HG03196 (cell line): ENCODE data around the gene FLNA.
"Not testable (repeated sequence)": the region's sequence is repeated elsewhere in the genome, so short reads cannot be mapped to it uniquely, and the experiment has no call there.

Experiments used
- ATAC-seq: cut with Tn5 transposase; IDR thresholded peaks from one replicate; pipeline ENCODE4 v1.9.1; 2021; ENCODE audit not compliant: unreplicated experiment

FLNA gene

GRCh38 chrX:154309041-154309775 lies 65.2 kb downstream of the FLNA start:
- no peak for ATAC-seq

GRCh38 chrX:154308108-154308946 lies 66.1 kb downstream of the FLNA start:
- ATAC-seq: no peak

- no peak for ATAC-seq
These were observed 67.2 kb downstream of the FLNA start for GRCh38 chrX:154307202-154307601.

- no peak for ATAC-seq
These were observed 68.8 kb downstream of the FLNA start for GRCh38 chrX:154305541-154306205.

GRCh38 chrX:154304846-154305245 lies 69.6 kb downstream of the FLNA start:
- ATAC-seq: no peak

- ATAC-seq: no peak
These were observed 71.0 kb downstream of the FLNA start for GRCh38 chrX:154303476-154303875.

- ATAC-seq: not testable (repeated sequence)
These were observed 71.4 kb downstream of the FLNA start for GRCh38 chrX:154302998-154303397.

GRCh38 chrX:154300816-154301215 lies 73.6 kb downstream of the FLNA start:
- no peak for ATAC-seq
